ENCODE results near the gene POLE2. TPM values are rescaled to one million over a fixed set of nuclear protein-coding genes. Genes with fewer than 3 reads are reported as not detected.
A peak's percentile ranks its signal among the peaks of the same experiment; 100 is the strongest.

POLE2 gene
- total and polyA plus RNA-seq, 7 donors = 0.46 to 2.3 (median 0.72) TPM; not detected in 1

DNA sequence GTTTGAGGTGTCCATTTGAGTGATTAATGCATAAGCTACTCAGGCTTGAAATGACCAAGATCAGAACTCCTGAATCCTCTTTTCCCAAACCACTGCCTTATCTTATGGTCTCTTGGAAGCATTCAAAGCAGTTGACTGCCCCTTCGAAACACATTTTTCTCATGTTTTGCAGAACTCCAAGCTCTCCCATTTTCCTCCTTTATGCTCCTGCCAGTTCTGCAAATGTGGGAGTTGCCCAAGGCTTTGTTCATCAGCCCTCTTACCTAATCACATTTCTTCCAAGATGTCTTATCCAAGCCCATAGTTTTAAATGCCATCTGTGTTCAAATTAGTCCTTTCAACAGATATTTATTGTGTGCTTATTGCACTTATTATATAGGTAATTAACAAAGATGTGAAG lies 51.1 kb downstream of the POLE2 start:
- DNase-seq (no peak), ATAC-seq (no peak)
- H3K4me1 ChIP-seq = peaks cover 16% of the 10 kb centered on the region
- intact Hi-C loops (cut with DNase I) = loop anchor here in 1 of 2 donors (10.0 kb wide), 2 partner anchors 58 to 218 kb away; partner anchors contain the start of genes KLHDC1 and NEMF
- H3K27ac ChIP-seq = no peak overlapping the region
- H3K9me3 ChIP-seq = no peaks in the 10 kb centered on the region
- 84 to 91% (median 91%) methylated on average over 1 of the region's 1 CpG for WGBS, 3 donors
- no peaks in the 10 kb centered on the region for H3K27me3 ChIP-seq (ENCODE audit: insufficient read depth in 3 of 3, low read length in 2 of 3)
- TF ChIP-seq, protein P1, sequence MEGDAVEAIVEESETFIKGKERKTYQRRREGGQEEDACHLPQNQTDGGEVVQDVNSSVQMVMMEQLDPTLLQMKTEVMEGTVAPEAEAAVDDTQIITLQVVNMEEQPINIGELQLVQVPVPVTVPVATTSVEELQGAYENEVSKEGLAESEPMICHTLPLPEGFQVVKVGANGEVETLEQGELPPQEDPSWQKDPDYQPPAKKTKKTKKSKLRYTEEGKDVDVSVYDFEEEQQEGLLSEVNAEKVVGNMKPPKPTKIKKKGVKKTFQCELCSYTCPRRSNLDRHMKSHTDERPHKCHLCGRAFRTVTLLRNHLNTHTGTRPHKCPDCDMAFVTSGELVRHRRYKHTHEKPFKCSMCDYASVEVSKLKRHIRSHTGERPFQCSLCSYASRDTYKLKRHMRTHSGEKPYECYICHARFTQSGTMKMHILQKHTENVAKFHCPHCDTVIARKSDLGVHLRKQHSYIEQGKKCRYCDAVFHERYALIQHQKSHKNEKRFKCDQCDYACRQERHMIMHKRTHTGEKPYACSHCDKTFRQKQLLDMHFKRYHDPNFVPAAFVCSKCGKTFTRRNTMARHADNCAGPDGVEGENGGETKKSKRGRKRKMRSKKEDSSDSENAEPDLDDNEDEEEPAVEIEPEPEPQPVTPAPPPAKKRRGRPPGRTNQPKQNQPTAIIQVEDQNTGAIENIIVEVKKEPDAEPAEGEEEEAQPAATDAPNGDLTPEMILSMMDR (IDR thresholded peaks at IDR 0.05) = no peak
- H3K36me3 ChIP-seq (ENCODE audit: insufficient read depth in 1 of 2, low read depth in 1 of 2) = peaks cover 5 to 26% of the 10 kb centered on the region in 2 donors
- H3K4me3 ChIP-seq = no peak overlapping the region

DNA sequence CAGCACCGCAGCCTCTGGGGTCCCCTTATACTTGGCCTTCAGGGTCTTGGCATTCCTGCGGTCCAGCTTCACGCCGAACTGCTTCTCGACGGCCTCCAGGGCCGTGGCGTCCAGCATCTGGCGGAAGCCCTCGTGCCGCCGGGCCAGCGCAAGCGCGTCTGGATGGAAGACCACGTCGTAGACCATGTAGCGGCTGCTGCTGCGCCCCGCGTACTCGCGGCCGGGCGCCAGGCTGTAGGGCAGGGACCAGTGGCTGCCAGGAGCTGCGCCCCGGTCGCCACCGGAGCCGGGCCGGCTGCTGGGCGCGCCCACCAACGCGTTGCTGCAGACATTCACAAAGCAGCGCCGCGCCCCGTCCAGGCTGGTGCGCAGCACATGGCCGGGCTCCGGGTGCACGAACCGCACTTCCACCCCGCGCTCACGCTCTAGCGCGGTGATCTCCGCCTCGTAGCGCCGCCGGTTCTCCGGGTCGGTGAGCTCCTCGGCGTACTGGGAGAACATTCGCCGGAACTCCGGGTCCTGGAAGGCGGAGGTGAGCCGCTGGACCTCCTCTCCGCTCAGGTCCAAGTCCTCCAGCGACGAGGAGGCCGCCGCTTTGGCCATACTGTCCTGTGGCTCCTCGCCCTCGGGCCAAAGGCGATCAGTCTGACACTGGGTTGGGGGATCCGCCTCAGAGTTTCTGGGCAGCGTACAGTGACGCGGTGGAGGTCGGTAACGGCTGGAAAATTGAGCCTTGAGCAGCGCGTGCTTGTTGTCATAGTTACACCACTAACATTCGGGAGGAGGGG lies 53.3 kb downstream of the POLE2 start, which contains the start of gene DNAAF2:
Gene DNAAF2 (minus strand): TSS at position 698 of the 788 bp plus-strand sequence. CDS start 95 bp downstream, at position 603.
- peaks cover 20% of the 10 kb centered on the region for H3K4me1 ChIP-seq
- ATAC-seq (peak; percentile 50 to 64 (median 54)), DNase-seq (peak in 1 of 2 donors; percentile 57)
- H3K27ac ChIP-seq = peak within 1 kb of the TSS; percentile 100
- WGBS, 3 donors = 0% methylated on average over 52 to 80 of the region's 80 CpGs
- no peaks in the 10 kb centered on the region for H3K9me3 ChIP-seq
- peak within 1 kb of the TSS; percentile 97 for H3K4me3 ChIP-seq
- H3K27me3 ChIP-seq (ENCODE audit: insufficient read depth in 3 of 3, low read length in 2 of 3) = no peaks in the 10 kb centered on the region
- intact Hi-C loops (cut with DNase I) = loop anchor here (1.0 to 10.0 kb wide), 7 partner anchors 58 to 220 kb away; partner anchors contain the start of genes KLHDC1 (in 2 of the 2), KLHDC2 (in 2 of the 2) and NEMF (in 2 of the 2)
- TF ChIP-seq, protein P1 (IDR thresholded peaks at IDR 0.05) = no peak
- H3K36me3 ChIP-seq (ENCODE audit: insufficient read depth in 1 of 2, low read depth in 1 of 2) = peaks cover 5 to 23% of the 10 kb centered on the region in 2 donors

DNA sequence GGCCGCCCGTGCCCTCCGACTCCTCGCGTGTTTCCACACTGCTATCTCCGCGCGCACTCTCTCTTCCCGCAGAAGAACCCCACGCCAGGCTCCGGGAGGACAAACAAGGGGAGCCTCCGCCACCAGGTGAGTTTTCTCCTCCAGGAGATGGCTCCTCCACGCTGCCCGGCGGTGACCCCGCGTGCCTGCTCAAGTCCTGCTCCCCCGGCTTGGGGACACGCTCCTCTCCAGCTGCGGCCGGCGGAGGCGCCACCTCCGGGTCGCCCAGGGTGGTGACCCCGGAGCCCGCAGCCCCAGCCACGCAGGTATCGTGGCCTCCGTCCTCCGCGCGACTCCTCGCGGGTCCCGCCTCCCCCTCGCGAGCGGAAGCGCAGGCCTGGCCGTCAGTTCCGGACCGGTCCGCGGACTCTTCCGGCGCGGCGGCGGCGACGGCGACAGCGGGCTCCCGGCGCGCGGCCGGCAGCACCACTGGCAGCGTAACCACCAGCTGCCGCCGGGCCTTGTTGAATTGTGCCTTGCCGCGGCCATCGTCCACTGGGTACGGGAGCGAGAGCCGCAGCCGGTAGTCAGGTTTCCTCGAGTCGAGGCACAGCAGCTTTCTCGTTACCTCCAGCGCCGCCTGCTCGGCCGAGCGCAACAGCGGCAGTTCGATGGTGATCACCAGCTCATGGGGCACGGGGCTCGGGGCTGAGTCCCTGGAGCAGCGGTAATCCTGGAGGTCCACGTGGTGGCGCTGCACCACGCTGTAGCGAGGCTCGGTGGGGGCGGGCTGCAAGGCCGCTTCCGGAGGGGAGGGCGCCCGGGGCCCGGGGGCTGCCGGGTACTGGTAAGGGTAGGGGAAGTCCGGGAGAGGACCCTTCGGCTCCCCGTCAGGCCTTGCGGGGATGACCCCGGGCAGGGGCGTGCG lies 54.1 kb downstream of the POLE2 start:
- TF ChIP-seq, protein P1 (IDR thresholded peaks at IDR 0.05) = peak; percentile 68
- peak; percentile 95 to 97 for DNase-seq
- peaks cover 5 to 22% of the 10 kb centered on the region in 2 donors for H3K36me3 ChIP-seq (ENCODE audit: insufficient read depth in 1 of 2, low read depth in 1 of 2)
- H3K9me3 ChIP-seq = no peaks in the 10 kb centered on the region
- H3K4me1 ChIP-seq = peaks cover 20% of the 10 kb centered on the region
- intact Hi-C loops (cut with DNase I) = loop anchor here (1.0 to 10.0 kb wide), 7 partner anchors 59 to 221 kb away; partner anchors contain the start of genes KLHDC1 (in 2 of the 2), KLHDC2 (in 2 of the 2) and NEMF (in 2 of the 2)
- peak; percentile 93 to 95 (median 94) for ATAC-seq
- H3K4me3 ChIP-seq = peak overlapping the region; percentile 97
- H3K27ac ChIP-seq = peak overlapping the region; percentile 100
- 0 to 1% (median 1%) methylated on average over 52 to 101 of the region's 101 CpGs for WGBS, 3 donors
- H3K27me3 ChIP-seq (ENCODE audit: insufficient read depth in 3 of 3, low read length in 2 of 3) = no peaks in the 10 kb centered on the region

DNA sequence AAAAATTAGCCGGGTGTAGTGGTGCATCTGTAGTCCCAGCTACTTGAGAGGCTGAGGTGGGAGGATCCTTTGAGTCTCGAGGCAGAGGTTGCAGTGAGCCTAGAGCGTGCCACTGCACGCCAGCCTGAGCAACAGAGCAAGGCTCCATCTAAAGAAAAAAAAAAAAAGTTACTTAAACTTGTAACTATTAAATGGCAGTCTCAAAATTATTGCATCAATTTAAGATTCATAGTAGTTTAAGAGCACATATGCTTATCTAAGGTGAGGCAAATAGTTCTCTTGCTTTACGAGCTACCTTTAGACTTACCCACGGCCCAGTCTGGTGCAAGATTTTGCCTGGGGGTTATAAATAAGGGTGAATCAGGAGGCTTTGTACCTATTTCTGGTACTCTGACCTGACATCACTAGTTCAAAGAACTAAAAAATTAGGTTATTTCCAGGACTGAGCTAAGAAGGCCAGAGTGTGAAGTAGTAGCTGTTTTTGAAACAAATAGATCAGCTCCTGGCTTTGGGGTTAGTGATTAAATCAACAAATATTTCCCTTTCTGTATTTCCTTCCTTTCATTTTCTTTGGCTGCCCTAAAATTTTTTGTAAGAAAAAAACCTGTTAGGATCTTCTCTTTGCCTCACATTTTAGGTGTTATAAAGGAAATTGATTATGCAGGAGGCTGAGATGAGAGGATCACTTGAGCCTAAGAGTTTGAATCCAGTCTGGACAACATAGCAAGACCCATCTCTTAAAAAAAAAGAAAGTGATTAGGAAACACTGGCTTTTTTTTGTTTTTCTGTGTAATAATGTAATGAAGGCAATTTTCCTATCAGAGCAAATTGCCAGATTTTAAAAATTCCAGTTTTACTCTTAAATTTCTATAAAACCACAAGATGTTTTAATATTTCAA lies 63.8 kb downstream of the POLE2 start:
- TF ChIP-seq, protein P1 (IDR thresholded peaks at IDR 0.05) = no peak
- no peaks in the 10 kb centered on the region for H3K9me3 ChIP-seq
- no peak overlapping the region for H3K27ac ChIP-seq
- peaks cover 0 to 30% of the 10 kb centered on the region in 2 donors for H3K36me3 ChIP-seq (ENCODE audit: insufficient read depth in 1 of 2, low read depth in 1 of 2)
- H3K4me3 ChIP-seq = no peak overlapping the region
- WGBS, 3 donors = 87 to 90% (median 88%) methylated on average over 6 of the region's 6 CpGs
- no peaks in the 10 kb centered on the region for H3K27me3 ChIP-seq (ENCODE audit: insufficient read depth in 3 of 3, low read length in 2 of 3)
- DNase-seq (no peak), ATAC-seq (no peak)
- intact Hi-C loops (cut with DNase I) = loop anchor here (5.0 to 10.0 kb wide), 2 partner anchors 37 to 491 kb away; partner anchors contain the start of genes RPS29 (in 1 of the 2) and VCPKMT (in 1 of the 2)
- H3K4me1 ChIP-seq = peaks cover 33% of the 10 kb centered on the region

Measured in psoas muscle (tissue), 8 donors.